Measurements from ENCODE around the gene SLC35F4.

DNA sequence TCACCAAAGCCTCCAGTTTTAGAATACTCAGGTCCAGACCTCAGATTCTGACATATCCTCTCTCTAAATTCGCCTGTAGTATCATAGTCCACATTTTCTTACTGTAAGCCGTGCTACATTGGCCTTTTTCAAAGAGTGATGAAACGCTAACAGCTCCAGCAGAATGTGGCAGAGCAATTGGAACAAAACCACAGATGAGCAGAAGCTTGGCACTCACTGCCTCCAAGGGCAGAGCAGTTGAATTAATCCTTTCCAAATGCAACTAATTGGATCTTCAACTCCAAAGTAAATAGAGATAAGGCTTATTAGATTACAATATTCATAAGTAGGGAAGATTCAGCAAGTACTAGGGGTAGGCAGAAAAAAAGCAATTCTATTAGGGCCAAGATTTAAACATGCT lies 128.3 kb downstream of the SLC35F4 start:
- TF ChIP-seq, protein P1, sequence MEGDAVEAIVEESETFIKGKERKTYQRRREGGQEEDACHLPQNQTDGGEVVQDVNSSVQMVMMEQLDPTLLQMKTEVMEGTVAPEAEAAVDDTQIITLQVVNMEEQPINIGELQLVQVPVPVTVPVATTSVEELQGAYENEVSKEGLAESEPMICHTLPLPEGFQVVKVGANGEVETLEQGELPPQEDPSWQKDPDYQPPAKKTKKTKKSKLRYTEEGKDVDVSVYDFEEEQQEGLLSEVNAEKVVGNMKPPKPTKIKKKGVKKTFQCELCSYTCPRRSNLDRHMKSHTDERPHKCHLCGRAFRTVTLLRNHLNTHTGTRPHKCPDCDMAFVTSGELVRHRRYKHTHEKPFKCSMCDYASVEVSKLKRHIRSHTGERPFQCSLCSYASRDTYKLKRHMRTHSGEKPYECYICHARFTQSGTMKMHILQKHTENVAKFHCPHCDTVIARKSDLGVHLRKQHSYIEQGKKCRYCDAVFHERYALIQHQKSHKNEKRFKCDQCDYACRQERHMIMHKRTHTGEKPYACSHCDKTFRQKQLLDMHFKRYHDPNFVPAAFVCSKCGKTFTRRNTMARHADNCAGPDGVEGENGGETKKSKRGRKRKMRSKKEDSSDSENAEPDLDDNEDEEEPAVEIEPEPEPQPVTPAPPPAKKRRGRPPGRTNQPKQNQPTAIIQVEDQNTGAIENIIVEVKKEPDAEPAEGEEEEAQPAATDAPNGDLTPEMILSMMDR (IDR thresholded peaks at IDR 0.05; ENCODE audit: poor library complexity): no peak
- no peak for TF ChIP-seq EZH2 (IDR thresholded peaks at IDR 0.05; ENCODE audit: borderline replicate concordance)
- TF ChIP-seq EZH2phosphoT487 (IDR thresholded peaks at IDR 0.05; ENCODE audit: low read depth, severe bottlenecking, unreplicated experiment): no peak
